Mesothelial cell of epicardium (in vitro differentiated cells): ENCODE measurements around the gene MAS1. TPM values are rescaled to one million over a fixed set of nuclear protein-coding genes. Genes with fewer than 3 reads are reported as not detected.

Source experiments
- DNase-seq, 2 experiments: peaks; one replicate each; pipeline ENCODE4 v3.0.0; 2021; ENCODE audit warnings: low spot score in 2 of 2; ENCODE audit not compliant: unreplicated experiment in 2 of 2
- H3K27ac Mint-ChIP-seq: 2 replicates; pipeline ENCODE4 v1.8.0; 2021; ENCODE audit warnings: mixed read lengths
- H3K27me3 Mint-ChIP-seq: 2 replicates; pipeline ENCODE4 v1.8.0; 2021; ENCODE audit warnings: low read depth, mixed read lengths
- H3K36me3 Mint-ChIP-seq: 2 replicates; pipeline ENCODE4 v1.8.0; 2021; ENCODE audit warnings: mixed read lengths
- H3K4me1 Mint-ChIP-seq: 2 replicates; pipeline ENCODE4 v1.8.0; 2021; ENCODE audit warnings: mixed read lengths
- H3K4me3 Mint-ChIP-seq: 2 replicates; pipeline ENCODE4 v1.8.0; 2021; ENCODE audit warnings: mild to moderate bottlenecking, moderate library complexity, mixed read lengths
- H3K9me3 Mint-ChIP-seq: 2 replicates; pipeline ENCODE4 v1.8.0; 2021; ENCODE audit warnings: mixed read lengths
- CTCF ChIP-seq: fragments of 200-600 bp; sonication (generic); IDR thresholded peaks from one replicate; pipeline ENCODE4 v1.5.0; 2021; ENCODE audit warnings: antibody characterized with exemption; ENCODE audit not compliant: unreplicated experiment
- total RNA-seq: library from RNA; stranded (reverse); gene quantifications from 3 replicates; pipeline ENCODE4 v1.2.1, GENCODE V29; 2021

The MAS1 gene
- total RNA-seq, 1 donor from 2014 or later: not detected

DNA sequence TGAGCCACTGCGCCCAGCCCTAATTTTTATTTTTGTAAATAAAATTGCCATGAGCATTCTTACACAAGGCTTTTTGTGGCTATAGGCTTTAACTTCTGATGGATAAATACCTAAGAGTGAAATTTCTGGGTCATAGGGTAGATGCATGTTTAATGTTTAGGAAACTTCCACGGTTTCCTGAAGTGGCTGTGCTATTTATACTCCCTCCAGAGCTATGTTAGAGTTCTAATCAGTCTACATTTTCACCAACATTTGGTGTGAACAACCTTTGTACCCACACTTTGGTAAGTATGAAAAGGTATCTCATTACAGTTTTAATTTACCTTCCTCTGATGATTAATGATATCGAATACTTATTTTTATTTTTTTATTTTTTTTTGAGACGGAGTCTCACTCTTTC is 6.1 kb upstream of the MAS1 start:
- TF ChIP-seq CTCF: no peak
- H3K27ac Mint-ChIP-seq: no peak overlapping the region
- no peak overlapping the region for H3K4me3 Mint-ChIP-seq
- DNase-seq: no peak
- H3K4me1 Mint-ChIP-seq: peaks cover 2% of the 10 kb centered on the region
- no peaks in the 10 kb centered on the region for H3K36me3 Mint-ChIP-seq
- no peaks in the 10 kb centered on the region for H3K9me3 Mint-ChIP-seq
- H3K27me3 Mint-ChIP-seq: peaks cover 21% of the 10 kb centered on the region

DNA sequence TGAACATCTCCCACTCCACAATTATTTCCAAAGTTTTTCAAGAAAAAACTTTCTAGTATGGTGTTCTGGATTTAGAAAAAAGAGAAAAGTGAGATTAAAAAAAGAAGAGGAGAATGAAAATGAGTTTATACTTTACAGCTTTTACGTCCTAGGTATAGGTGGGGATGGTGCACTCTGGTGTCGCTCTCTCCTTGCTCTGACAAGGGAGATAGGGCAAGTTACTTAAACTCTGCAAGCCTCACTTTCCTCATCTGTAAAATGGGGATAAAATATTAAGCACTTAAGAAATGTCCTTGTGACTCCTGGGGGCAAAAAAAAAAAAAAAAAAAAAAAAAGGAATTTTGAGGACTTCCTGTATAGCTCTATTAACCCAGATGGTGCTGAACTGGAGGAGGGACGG is 4.5 kb upstream of the MAS1 start:
- Mint-ChIP-seq H3K36me3 (no peaks in the 10 kb centered on the region), H3K4me1 (peaks cover 2% of the 10 kb centered on the region), H3K27me3 (peaks cover 29% of the 10 kb centered on the region), H3K9me3 (no peaks in the 10 kb centered on the region), H3K27ac (no peak overlapping the region), H3K4me3 (no peak overlapping the region)
- DNase-seq: no peak
- TF ChIP-seq CTCF: no peak

DNA sequence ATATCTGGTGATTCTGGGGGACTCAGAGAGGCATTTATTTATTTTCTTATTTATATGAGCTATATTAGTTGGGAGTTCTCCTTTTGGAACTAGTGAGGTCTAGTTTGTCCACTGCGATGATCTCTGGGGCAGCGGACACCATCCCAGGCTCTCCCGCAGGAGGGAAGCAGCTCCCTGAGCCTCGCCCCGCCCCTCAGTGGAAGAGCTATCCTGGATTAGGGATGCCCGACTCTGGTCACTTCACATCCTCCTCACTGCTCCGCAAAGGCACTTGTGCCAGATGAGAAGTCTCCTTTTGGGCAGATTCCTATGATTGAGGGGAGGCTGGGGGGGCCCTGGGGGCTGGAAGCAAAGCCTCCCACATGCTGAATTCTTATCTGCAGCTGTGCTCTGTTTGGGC is 3.6 kb upstream of the MAS1 start:
- H3K9me3 Mint-ChIP-seq: no peaks in the 10 kb centered on the region
- H3K36me3 Mint-ChIP-seq: no peaks in the 10 kb centered on the region
- no peak overlapping the region for H3K27ac Mint-ChIP-seq
- DNase-seq: no peak
- H3K4me3 Mint-ChIP-seq: no peak overlapping the region
- H3K4me1 Mint-ChIP-seq: peaks cover 2% of the 10 kb centered on the region
- no peak for TF ChIP-seq CTCF
- H3K27me3 Mint-ChIP-seq: peaks cover 33% of the 10 kb centered on the region

DNA sequence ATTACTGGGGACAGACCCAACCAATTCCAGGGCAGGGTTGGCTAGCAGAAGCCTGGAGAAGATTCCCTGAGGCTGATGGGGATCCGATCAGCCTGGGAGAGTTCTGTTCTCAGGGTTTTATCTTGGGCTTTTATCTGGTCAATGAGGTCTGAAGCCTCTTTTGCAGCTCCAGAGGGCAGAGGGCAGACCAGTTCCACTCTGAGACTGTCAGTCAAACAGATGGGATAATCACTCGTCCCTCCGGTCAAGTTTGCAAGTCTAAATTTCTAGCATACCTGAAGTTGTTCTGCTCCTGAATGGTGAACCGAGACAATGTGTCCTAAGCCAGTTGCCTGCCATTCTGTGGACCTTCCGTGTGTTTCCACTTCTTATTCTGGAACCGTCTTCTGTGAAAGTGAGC is 3.0 kb upstream of the MAS1 start:
- Mint-ChIP-seq H3K36me3 (no peaks in the 10 kb centered on the region), H3K27me3 (peaks cover 36% of the 10 kb centered on the region), H3K9me3 (no peaks in the 10 kb centered on the region), H3K4me1 (peaks cover 2% of the 10 kb centered on the region), H3K27ac (no peak overlapping the region), H3K4me3 (no peak overlapping the region)
- TF ChIP-seq CTCF: no peak
- no peak for DNase-seq

DNA sequence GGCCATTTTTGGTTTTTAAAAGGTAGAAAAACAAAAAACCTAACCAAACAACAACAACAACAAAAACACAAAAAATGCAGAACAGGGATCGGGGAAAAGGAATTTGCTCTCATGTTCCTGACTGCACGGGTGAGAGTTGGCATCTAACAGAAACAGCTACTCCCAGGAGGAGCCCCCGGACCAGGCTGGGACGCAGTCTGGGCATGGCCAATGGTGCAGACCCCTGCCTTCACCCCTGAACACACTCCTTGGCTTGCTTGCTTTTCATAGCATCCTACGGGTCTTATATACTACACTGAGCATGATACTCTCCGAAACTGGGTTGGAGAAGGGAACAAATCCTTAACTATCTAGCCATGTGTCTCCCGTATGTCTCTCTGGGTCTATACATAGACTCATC is 587 bp upstream of the MAS1 start:
- Mint-ChIP-seq H3K36me3 (no peaks in the 10 kb centered on the region), H3K27me3 (peaks cover 45% of the 10 kb centered on the region)
- no peak for TF ChIP-seq CTCF

DNA sequence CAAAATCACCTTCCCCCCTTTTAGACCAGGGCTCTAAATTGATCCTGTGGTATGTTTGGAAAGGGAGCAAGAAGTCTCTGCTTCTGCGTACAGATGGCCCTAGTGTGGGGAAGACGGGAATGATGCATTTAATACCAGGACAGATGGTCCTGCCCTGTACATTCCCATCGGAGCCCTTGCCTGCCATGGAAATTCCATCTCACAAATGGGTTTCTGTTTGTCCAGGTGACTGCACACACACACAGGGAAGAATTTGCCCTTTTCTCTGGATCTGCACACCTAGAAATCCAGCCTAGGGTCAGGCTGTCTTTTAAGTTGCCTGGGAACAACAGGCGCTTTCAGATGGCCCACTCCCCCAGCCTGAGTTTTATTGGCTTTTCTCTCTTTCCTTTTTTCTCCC is 1.3 kb downstream of the MAS1 start:
- Mint-ChIP-seq H3K9me3 (peaks cover 4% of the 10 kb centered on the region), H3K36me3 (no peaks in the 10 kb centered on the region), H3K27me3 (peaks cover 45% of the 10 kb centered on the region), H3K27ac (no peak overlapping the region), H3K4me1 (peaks cover 2% of the 10 kb centered on the region), H3K4me3 (no peak overlapping the region)
- no peak for DNase-seq
- no peak for TF ChIP-seq CTCF

More for the DNA sequence above, 587 bp upstream of the MAS1 start:
- Mint-ChIP-seq H3K4me3 (no peak overlapping the region), H3K4me1 (peaks cover 2% of the 10 kb centered on the region), H3K27ac (no peak overlapping the region), H3K9me3 (no peaks in the 10 kb centered on the region)
- DNase-seq: no peak
